ENCODE results near the gene C20orf96.

- TF ChIP-seq EZH2 (IDR thresholded peaks at IDR 0.05; ENCODE audit: insufficient read depth, poor library complexity, severe bottlenecking) (no peak), EZH2phosphoT487 (IDR thresholded peaks at IDR 0.05; ENCODE audit: insufficient read depth, low read depth) (no peak)
These were observed 21.5 kb upstream of the C20orf96 start for GRCh38 chr20:312067-312466.

All from GM23248 (cell line).